ENCODE measurements around the gene GOLGA6L24.
"Not testable (repeated sequence)": the region's sequence is repeated elsewhere in the genome, so short reads cannot be mapped to it uniquely, and the experiment has no call there.

Gene GOLGA6L24

GRCh38 chr15:28357984-28358383 is at the start of gene GOLGA6L24:
GOLGA6L24 (minus strand) TSS chr15:28358084; CDS start chr15:28358023, 61 bp downstream.
- not testable (repeated sequence) for DNase-seq (ENCODE audit: low read depth)

- DNase-seq (ENCODE audit: low read depth) = not testable (repeated sequence)
Observed at GRCh38 chr15:28402774-28403435, 45.0 kb upstream of the GOLGA6L24 start.

GRCh38 chr15:28396022-28396421 is 38.1 kb upstream of the GOLGA6L24 start:
- DNase-seq (ENCODE audit: low read depth) = not testable (repeated sequence)

GRCh38 chr15:28380053-28380452 is 22.2 kb upstream of the GOLGA6L24 start:
- DNase-seq (ENCODE audit: low read depth) = not testable (repeated sequence)

- not testable (repeated sequence) for DNase-seq (ENCODE audit: low read depth)
Observed at GRCh38 chr15:28378364-28378763, 20.5 kb upstream of the GOLGA6L24 start, which contains the start of gene GOLGA8F. GOLGA8F (plus strand) TSS chr15:28378664; CDS start chr15:28378762, 98 bp downstream.

- not testable (repeated sequence) for DNase-seq (ENCODE audit: low read depth)
Observed at GRCh38 chr15:28365502-28365901, 7.6 kb upstream of the GOLGA6L24 start.

GRCh38 chr15:28322129-28322588 is 35.7 kb downstream of the GOLGA6L24 start, which contains the start of gene HERC2:
HERC2 (minus strand) TSS chr15:28322179; CDS start chr15:28321433, 746 bp downstream.
- DNase-seq (ENCODE audit: low read depth) = not testable (repeated sequence)

- DNase-seq (ENCODE audit: low read depth) = not testable (repeated sequence)
Observed at GRCh38 chr15:28321358-28322078, 36.4 kb downstream of the GOLGA6L24 start.

GRCh38 chr15:28319725-28320124 is 38.2 kb downstream of the GOLGA6L24 start:
- not testable (repeated sequence) for DNase-seq (ENCODE audit: low read depth)

GRCh38 chr15:28318828-28319227 is 39.1 kb downstream of the GOLGA6L24 start:
- DNase-seq (ENCODE audit: low read depth) = not testable (repeated sequence)

GRCh38 chr15:28318122-28318521 is 39.8 kb downstream of the GOLGA6L24 start:
- not testable (repeated sequence) for DNase-seq (ENCODE audit: low read depth)

- DNase-seq (ENCODE audit: low read depth) = not testable (repeated sequence)
Observed at GRCh38 chr15:28316958-28317357, 40.9 kb downstream of the GOLGA6L24 start.

- DNase-seq (ENCODE audit: low read depth) = not testable (repeated sequence)
Observed at GRCh38 chr15:28310454-28310853, 47.4 kb downstream of the GOLGA6L24 start.

- not testable (repeated sequence) for DNase-seq (ENCODE audit: low read depth)
Observed at GRCh38 chr15:28308718-28309117, 49.2 kb downstream of the GOLGA6L24 start.

All from EH (cell line).